8988T (cell line): ENCODE results near the gene MYBL2.
"Not testable (repeated sequence)": the region's sequence is repeated elsewhere in the genome, so short reads cannot be mapped to it uniquely, and the experiment has no call there.

ENCODE experiments used
- DNase-seq: peaks from one replicate; pipeline ENCODE4 v3.0.0; 2011

The MYBL2 gene

DNA sequence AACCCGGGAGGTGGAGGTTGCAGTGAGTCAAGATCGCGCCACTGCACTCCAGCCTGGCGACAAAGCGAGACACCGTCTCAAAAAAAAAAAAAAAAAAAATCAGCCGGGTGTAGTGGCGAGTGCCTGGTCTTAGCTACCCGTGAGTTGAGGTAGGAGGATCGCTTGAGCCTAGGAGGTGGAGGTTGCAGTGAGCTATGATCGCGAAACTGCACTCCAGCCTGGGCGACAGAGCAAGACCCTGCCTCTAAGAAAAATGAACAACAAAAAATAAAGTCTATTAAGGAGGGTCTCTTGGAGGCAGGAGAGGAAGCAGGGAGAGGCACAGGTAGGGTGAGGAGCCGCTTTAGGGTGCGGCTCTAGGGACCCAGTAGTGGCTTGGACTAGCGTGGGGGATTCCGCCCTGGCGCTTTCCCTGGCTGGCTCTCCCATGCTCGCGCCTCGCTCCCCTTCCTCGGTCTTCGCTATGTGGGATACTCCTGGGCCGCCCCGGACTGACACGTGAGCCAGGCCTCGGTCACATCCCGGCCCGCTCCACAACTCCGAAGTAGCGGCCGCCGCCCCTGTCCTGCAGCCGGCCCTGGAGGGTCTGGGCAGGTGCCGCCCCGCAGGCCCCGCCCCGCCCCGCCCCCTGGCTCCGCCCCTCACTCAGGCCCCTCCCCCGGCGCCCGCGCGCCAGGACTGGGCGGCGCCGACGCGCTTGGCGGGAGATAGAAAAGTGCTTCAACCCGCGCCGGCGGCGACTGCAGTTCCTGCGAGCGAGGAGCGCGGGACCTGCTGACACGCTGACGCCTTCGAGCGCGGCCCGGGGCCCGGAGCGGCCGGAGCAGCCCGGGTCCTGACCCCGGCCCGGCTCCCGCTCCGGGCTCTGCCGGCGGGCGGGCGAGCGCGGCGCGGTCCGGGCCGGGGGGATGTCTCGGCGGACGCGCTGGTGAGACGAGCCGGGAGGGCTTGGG, at the start of gene MYBL2:
Gene MYBL2 (plus strand): TSS at position 739 of the 953 bp plus-strand sequence. CDS start 170 bp downstream, at position 909.
- DNase-seq, result peak; percentile 60

DNA sequence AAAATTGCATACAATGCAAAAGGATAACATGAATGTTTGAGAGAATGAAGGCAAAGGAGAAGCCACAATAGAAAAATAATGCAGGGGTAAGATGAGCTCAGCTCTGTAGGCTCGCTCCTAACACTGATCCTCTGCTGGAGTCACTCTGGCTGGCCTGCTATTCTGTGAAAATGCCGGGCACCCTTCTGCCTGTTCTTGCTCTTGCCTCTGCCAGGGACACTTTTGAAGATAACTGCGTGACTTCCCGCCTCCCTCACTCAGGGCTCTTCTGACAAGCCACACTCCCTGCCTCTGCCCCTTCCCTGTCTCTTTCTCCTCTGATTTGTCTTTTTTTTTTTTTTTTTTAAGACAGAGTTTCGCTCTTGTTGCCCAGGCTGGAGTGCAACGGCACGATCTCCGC, 35.3 kb upstream of the MYBL2 start:
- DNase-seq, result no peak

DNA sequence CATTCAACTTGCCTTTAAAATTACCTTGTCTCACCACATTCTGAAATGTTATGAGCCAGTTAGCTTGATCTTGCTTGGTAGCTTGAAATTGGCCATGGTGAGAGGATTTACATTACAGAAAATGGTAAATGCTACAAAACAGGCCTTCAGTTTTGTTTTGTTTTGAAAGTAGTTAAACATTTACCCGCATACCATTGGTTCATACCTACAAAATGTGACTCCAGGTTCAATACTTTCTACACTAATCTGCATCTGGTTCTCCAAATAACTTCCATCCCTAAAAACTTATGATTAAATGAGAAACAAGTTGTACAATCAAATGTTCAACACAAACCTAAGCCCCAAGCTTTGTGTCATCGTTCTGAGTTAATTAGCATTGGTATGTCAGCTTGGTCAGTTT, 30.5 kb upstream of the MYBL2 start:
- DNase-seq, result no peak

DNA sequence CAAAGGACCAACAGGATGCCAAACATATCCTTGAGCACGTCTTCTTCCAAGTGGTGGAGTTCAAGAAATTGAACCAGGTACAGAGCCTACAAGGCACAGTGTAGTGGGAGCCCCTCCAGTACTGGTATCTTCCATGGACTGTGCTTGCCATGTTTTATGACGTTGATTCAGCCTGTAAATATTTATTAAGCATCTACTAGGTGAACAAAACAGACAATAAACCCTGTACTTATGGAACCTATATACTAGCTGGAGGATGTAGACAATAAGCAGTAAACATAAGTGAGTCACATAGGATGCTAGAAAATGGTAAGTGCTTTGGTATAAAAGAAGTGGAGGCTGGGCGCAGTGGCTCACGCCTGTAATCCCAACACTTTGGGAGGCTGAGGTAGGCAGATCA, 24.4 kb upstream of the MYBL2 start:
- no peak for DNase-seq

DNA sequence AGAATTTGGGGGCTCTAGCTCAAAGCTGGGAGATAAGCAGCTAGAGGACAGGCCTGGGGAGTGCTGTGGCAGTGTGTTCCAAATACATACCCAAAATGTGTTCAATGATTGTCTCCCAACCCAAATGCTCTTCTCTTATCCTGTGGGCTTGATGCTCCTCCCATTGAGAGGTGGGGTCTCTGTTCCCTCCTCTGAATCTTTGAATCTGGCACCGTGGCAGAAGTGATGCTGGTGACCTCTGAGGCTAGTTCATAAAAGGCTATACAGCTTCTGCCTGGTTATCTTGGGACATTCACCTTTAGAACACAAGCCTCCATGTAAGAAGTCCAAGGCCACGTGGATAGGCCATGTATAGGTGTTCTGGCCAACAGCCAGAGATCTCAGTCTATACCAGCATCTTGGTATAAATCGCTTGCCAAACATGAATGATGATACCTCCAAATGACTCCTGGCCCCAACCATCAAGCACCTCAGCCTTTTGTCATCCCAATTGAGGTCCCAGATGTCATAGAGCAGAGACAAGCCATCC, 15.9 kb upstream of the MYBL2 start:
- no peak for DNase-seq

DNA sequence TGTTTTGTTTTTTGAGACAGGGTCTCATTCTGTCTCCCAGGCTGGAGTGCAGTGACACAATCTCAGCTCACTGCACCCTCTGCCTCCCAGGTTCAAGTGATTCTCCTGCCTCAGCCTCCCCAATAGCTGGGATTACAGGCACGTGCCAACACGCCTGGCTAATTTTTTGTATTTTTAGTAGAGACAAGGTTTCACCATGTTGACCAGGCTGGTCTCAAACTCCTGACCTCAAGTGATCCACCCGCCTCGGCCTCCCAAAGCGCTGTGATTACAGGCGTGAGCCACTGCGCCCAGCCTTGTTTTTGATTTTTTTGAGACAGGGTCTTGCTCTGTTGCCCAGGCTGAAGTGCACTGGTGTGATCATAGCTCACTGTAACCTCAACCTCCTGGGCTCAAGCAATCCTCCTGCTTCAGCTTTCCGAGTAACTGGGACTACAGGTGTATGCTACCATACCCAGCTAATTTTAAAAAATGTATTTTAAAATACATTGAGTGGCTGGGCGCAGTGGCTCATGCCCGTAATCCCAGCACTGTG, 15.2 kb upstream of the MYBL2 start:
- not testable (repeated sequence) for DNase-seq

DNA sequence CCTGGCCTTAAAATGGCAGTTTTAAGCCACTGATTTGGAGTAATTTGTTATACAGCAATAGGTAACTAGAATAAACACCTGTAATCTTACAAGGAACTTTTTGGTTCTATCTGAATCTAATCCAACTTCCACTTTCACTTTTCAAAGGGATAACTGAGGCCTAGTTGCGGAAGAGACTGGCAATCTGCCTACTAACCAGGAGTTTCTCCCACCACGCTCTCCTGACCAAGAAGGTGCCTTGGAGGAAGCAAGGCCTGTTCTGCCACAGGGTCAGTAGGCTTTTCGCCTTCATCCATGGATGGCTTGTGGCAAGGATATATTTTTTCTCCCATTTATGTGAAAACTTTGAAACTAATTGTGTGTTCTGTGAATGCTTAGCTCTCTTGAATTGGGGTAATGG, 12.9 kb upstream of the MYBL2 start:
- no peak for DNase-seq

DNA sequence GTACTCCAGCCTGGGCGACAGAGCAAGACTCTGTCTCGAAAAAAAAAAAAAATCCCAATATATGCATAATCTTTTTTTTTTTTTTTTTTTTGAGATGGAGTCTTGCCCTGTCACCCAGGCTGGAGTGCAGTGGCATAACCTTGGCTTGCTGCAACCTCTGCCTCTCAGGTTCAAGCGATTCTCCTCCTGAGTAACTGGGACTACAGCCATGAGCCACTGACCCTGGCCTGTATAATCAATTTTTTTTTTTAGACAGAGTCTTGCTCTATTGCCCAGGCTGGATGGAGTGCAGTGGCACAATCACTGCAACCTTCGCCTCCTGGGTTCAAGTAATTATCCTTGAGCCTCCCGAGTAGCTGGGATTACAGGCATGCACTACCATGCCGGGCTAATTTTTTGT, 11.7 kb upstream of the MYBL2 start:
- not testable (repeated sequence) for DNase-seq

DNA sequence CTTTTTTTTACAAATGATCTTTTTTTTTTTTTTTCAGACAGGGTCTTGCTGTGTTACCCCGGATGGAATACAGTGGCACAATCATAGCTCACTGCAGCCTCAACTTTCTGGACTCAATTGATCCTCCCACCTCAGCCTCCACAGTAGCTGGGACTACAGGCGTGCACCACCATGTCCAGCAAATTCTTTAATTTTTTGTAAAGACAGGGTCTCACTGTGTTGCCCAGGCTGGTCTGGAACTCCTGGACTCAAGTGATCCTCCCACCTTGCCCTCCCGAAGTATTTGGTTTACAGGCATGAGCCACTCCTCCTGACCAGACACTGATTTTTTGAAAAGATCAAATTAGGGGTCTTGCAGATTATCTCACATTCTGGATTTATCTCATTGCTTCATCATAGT, 11.0 kb upstream of the MYBL2 start:
- DNase-seq, result no peak

DNA sequence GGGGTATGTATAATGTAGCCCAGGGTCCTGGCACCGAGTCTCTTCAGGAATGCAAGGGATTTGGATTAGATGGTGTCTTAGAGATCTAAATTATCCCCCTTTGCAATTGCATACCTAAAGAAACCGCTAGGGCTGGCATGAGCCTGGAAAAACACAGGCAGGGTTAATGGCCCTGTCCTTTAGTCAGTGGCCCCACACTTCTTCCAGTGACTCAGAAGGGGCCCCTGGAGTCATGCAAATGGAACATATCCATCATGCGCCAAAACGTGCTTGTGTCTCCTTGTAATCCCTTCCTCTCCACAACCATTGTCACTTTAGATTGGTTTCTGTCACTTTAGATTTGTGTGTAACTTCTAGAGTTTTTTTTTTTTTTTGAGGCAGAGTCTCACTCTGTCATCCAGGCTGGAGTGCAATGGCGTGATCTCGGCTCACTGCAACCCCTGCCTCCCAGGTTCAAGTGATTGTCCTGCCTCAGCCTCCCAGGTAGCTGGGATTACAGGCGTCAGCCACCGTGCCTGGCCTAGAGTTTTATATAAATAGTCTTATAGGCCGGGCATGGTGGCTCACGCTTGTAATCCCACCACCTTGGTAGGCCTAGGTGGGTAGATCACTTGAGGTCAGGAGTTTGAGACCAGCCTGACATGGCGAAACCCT, 8.7 kb upstream of the MYBL2 start:
- DNase-seq, result no peak

DNA sequence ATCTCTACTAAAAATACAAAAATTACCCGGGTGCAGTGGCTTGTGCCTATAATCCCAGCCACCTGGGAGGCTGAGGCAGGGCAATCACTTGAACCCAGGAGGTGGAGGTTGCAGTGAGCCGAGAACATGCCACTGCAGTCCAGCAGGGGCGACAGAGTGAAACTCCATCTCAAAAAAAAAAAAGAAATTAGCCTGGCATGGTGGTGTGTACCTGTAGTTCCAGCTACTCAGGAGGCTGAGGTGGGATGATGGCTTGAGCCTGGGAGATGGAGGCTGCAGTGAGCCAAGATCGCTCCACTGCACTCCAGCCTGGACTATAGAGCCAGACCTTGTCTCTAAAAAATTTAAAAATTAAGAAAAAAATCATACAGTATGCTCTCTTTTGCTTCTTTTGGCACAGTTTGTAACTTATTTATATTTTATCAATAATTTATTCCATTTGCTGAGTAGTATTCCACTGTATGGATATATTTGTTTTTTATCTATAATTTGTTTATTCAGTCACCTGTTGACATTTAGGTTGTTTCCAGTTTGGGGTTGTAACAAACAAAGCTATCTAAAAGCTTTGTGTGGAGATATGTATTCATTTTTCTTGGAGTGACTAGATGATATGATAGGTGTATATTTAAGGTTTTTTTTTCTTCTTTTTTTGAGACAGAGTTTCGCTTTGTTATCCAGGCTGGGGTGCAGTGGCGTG, 8.0 kb upstream of the MYBL2 start:
- no peak for DNase-seq

DNA sequence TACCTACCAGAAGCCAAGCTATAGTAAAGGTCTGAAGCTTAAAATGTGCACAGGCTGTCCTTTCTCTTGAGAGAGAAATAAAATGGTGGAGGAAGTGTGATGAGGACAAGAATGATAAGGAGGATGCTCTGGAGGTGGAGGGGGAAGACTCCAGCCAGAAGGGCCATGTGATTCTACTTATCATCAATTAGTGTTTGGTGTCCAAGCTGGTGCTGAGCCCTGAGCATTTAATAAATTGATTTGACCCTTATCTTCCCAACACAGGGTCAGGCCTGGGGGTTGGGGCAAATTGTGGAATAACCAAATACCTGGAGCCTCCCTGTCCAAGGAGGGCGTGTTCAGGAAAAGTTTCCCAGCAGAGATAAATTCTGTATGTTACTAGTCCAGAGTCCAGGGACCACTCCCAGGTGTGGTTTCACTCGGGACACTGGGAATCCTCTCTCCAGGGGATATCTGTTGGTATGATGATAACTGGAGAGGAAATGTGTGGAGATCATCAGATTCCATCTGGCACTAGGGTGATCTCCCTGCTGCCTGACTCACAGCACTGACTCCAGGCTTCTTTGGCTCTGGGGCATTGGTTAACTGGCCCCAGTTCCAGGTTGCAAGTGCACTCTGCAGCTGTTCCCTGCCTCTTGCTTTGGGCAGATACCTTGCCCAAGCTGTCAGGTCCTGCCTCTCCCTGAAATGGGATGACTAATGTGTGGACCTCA, 3.8 kb upstream of the MYBL2 start:
- DNase-seq, result no peak

DNA sequence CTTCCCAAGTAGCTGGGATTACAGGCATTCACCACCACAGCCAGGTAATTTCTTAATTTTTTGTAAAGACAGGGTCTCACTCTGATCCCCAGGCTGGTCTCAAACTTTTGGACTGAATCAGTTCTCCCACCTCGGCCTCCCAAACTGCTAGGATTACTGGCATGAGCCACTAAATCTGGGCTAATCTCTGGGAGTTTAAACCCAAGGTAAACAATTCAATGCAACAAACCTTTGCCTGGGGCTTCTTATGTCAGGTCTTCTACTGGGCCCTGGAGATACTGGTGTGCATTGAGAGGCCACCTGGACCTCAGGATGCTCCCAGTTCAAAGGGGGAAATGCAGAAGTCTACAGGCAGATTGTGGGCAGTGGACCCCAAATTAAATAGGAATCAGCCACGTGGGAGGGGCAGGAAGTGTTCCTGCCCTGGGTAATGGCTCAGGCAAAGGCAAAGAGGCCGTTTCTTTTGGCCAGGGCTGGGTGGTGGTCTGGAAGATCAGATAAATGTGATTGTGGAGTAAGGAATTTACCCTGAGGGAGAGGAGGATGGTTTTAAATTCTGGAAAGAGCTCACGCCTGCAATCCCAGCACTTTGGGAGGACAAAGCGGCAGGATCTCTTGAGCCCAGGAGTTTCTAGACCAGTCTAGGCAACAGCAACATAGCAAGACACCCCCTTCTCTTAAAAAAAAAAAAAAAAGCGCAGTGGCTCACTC, 1.3 kb upstream of the MYBL2 start:
- DNase-seq, result no peak

DNA sequence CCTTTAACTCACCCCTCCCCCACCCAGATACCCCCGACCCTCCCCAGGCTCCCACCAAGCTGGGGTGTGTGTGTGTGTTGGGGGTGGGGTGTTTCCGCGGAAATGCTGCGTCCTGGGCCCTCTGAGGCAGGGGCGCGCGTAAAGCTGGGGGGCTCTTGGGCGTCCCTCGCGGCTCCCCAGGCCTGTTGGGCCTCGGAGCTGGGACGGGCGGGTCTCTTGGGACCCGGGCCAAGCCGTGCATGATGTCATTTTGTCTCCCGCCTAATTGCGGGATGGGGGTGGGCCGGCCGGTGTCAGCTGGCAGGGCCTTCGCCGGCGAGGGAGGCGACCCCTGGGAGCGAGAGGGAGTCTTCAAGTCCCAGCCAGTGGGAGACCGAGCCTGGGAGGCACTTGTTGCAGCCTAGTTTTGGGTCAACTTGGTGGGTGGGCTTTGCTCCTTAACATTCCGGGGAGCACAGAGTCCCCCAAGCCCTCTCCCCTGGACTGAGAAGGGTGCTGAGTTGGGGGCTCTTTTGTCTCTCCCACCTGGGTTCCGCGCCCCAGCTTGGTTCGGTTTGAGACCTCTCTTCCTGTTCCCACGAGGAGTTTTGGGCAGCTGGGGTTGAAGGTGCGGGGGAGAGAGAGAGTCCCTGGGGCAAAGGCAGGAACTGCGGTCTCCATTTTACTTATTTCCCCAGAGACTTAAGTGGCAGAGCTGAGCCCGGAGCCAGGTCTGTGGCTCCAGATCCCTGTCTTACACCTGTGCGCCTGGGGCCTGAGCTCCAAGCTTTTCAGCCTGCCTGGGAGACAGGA, 623 bp downstream of the MYBL2 start:
- DNase-seq, result peak; percentile 38

DNA sequence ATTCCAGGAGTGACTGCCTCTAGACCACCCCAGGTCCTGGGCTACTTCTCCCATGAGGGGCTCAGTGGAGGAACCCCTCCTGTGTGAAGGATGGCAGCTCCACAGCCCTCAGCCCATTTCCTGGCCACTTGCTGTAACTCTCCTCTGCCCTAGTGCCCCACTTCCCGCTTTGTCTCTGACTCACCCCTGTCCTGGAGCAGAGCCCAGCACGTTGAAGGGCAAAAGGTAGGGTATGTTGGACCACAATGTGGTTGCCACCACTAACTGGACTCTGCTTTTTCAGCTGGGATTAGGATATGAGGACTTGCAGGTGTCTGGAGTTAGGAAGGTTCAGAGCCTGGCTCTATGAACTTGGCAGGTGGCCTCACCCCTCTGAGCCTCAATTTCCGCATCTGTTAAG, 2.4 kb downstream of the MYBL2 start:
- DNase-seq, result no peak

DNA sequence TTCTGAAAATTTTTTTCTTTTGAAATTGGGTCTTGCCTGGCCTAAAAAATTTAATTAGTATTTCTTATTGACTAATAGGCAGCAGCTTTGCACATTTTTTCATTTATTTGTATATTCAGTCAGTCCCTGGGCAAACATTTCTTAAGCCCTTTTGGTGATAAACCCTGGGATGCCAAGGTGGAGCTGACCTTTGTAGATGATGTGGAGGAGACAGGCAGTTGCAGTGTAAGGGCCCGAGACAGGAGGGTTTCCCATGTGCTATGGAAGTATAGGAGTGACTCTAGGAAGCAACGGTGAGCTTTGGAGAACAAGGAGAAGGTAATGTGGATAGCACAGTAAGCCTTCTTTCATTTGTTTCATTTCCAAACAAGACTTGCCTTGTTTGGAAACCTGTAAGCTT, 3.5 kb downstream of the MYBL2 start:
- no peak for DNase-seq

DNA sequence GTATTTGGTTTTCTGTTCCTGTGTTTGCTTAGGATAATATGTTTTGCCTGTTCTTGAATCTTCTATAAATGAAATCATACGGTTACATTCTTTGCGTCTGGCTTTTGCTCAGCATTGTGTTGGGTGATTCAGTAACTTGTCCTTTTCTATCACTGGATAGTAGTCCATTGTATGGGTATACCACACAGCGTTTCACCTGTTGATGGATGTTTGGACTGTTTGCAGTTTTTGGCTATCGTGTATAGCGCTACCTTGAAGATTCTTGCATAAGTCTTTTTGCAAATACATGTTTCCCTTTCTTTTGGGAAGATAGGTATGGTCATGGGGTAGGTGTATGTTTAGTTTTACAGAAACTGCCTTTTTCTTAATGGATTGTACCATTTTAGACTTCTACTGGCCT, 9.5 kb downstream of the MYBL2 start:
- DNase-seq, result no peak

DNA sequence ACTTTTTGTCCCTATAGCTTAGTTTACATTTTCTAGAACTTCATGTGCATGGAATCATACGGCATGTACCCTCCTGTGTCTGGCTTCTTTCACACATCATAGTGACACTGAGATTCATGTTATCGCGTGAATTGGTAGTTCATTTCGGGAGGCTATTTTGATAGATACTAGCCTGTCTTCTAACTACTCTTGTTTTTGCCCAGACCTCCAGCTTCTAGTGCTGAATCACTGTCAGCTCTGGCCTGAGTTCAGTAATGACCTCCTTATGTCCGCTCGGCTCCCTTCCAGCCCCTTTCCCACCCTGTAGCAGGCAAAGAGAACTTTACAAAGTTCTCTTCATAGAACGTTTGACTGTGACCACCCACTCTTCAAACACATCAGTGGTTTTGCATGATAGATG, 14.1 kb downstream of the MYBL2 start:
- no peak for DNase-seq

DNA sequence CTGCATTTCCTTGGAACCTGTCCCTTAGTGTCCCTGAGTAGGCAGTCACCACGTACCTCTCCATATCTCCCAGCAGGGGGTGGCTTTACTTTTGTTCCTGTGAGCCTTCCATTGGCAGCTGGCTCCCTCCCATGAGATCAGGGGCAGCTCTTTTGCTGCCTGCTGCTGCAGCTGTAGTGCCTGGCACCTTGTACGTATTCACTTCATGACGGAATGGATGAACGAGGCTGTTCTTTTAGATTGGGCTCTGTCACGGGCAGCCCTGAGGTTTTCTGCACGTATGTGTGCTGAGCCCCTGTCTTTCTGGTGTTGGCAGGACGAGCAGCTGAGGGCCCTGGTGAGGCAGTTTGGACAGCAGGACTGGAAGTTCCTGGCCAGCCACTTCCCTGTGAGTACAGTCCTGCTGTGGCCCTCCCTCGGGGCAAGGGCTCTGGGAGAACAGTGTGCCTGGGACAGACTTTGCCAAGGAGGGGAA, 14.6 kb downstream of the MYBL2 start:
- no peak for DNase-seq

DNA sequence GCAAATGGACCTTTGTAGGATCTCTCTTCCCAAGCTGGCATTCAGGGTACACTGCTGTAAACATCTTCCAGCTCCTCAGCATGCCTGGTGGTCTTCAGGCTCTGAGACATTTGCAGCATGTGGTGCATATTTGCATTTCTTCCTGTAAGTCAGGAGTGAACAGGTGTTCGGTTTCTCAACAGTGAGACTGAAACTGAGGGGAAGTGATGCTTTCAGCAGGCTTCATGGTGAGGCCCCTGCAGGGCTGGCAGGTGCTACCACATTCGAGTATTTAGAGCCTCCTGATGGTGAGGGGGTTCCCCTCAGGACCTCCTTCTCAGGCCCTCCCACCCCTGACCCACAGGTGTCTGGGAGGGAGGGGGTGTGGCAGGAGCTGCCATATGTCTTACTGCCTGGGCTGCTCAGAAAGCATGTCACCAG, 15.1 kb downstream of the MYBL2 start:
- no peak for DNase-seq

DNA sequence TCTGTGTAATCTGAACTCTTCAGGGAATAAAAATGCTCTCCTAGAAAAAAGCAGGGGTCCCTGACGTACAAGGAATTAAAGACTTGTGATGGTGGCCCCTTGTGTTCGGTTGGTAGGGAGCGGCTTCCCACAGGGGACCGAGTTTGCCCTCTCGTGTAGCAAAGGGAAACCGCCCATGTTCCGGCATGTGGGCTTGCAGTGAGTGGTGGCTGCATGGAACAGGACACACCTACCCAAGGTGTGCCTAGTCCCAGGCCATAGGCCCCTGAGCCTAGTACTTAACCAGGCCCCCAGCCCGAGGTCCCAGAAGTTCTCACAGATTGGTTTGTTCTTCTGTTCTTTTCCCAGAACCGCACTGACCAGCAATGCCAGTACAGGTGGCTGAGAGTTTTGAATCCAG, 15.5 kb downstream of the MYBL2 start:
- no peak for DNase-seq
